Activated T-cell treated with anti-CD3 and anti-CD28 coated beads, Interleukin-2, amount 50 U/mL, for 4 hours (primary cell): ENCODE results near the gene ZRSR2. TPM values are rescaled to one million over a fixed set of nuclear protein-coding genes. Genes with fewer than 3 reads are reported as not detected.

Experiments used
- ATAC-seq, 2 donors: fragments of 200-7000 bp; cut with Tn5 transposase; one replicate each; pipeline ENCODE4 v1.10.0; 2021
- DNase-seq: peaks from one replicate; pipeline ENCODE4 v3.0.0-alpha.2; 2020
- H3K27me3 Mint-ChIP-seq: one replicate; pipeline ENCODE4 v1.8.0; 2021; ENCODE audit warnings: low read depth, mixed read lengths
- H3K36me3 Mint-ChIP-seq: one replicate; pipeline ENCODE4 v1.8.0; 2022; ENCODE audit warnings: mixed read lengths; ENCODE audit not compliant: insufficient read depth
- H3K4me1 Mint-ChIP-seq: one replicate; pipeline ENCODE4 v1.8.0; 2021; ENCODE audit warnings: low read depth, mixed read lengths
- H3K4me3 Mint-ChIP-seq: one replicate; pipeline ENCODE4 v1.8.0; 2021; ENCODE audit warnings: mild to moderate bottlenecking, moderate library complexity, mixed read lengths
- H3K9me3 Mint-ChIP-seq: one replicate; pipeline ENCODE4 v1.8.0; 2021; ENCODE audit warnings: mixed read lengths
- total RNA-seq, 3 donors: library from RNA; stranded (reverse); gene quantifications; one replicate each; pipeline ENCODE4 v1.2.1, GENCODE V29; 2021

ZRSR2 gene
- total RNA-seq, 3 donors from 2014 or later: 12.8 to 20.6 (median 14.8) TPM

DNA sequence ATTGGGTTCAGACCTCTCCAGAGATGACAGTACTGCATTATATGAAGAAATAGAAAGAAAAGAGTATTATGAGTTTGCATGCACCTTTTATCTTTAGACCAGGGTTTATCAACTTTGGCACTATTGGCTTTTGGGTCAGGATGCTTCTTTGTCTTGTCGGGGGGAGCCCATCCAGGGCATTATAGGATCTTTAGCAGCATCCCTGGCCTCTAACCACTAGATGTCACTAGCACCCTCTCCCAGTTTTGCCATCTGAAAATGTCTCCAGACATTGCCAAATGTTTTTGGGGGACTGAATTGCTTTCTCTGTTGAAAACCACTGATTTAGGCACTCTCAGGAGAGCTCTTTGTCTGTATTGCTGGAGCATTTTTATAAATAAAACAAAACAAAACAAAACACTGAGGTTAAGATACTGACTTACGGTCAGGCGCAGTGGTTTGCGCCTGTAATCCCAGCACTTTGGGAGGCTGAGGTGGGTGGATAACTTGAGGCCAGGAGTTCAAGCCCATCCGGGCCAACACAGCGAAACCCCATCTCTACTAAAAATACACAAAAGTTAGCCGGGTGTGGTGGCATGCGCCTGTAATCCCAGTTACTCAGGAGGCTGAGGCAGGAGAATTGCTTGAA lies 28.6 kb upstream of the ZRSR2 start:
- ATAC-seq (peak; percentile 55 to 73), DNase-seq (peak; percentile 27)
- H3K36me3 Mint-ChIP-seq: peaks cover 3% of the 10 kb centered on the region

DNA sequence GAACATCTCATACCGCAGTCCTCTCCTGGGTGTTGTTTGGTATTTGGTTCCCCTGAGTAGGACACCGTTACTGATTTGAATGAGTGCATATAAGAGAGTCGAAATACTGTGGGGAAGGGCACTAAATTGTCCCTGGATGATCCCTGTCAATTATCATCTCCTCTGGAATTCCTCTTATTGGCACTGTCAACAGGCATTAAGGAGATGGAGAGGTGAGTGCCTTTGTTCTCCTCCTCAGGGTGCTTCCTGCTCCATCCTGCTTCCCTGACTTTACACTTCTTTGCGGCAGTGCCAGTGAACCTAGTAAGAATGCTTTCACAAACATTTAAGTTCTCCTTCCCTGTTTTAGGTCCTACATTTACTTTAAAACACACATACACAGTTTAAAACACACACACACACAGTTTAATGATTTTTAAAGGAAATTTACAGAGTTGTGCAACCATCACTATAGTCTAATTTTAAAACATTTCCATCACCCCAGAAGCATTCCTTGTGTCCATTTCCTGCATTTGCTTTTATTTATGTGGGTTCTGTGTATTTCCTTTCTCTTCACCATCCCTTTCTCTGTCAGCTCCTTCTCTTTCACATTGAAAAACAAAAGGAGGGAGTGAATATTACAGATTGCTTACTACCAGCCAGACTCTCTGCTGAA lies 20.9 kb upstream of the ZRSR2 start:
- peaks cover 14% of the 10 kb centered on the region for H3K4me1 Mint-ChIP-seq
- ATAC-seq (no peak), DNase-seq (no peak)
- no peaks in the 10 kb centered on the region for H3K9me3 Mint-ChIP-seq
- H3K27me3 Mint-ChIP-seq: no peaks in the 10 kb centered on the region
- H3K36me3 Mint-ChIP-seq: peaks cover 12% of the 10 kb centered on the region
- H3K4me3 Mint-ChIP-seq: no peak overlapping the region

More for the DNA sequence above, 28.6 kb upstream of the ZRSR2 start:
- no peak overlapping the region for H3K4me3 Mint-ChIP-seq
- no peaks in the 10 kb centered on the region for H3K27me3 Mint-ChIP-seq
- peaks cover 39% of the 10 kb centered on the region for H3K4me1 Mint-ChIP-seq
- no peaks in the 10 kb centered on the region for H3K9me3 Mint-ChIP-seq

DNA sequence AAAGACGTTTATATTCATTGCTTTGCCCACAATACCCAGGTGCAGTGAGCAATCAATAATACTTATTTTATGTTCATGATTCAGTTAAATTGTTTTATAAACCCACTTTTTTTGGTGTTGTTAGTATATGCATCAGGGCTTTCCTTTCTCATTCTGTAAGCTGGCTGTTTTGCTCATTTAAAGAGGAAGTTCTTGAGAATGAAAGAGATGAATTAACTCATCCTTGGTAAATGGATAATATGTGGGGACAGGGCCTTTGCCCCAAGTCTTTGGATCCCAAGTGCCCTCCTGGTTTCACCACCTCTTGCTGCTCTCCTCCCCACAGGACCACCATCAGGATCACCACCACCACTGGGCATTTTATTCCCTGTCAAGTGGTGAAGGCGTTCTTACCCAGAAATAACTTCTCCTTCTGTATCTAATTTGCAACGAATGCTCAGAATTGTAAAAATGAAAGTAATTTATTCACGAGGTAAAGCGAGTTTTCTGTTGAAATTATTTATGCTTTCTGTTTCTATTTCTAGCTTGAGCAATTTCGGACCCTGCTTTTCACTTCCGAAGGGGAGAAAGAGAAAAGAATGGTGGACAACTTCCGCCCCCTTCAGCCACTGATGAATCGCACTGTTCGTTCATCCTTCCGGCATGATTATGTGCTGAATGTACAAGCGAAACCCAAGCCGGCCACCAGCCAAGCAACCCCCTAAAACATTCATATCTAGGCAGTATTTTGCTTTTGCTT lies 8.2 kb upstream of the ZRSR2 start:
- Mint-ChIP-seq H3K36me3 (peaks cover 12% of the 10 kb centered on the region), H3K4me1 (peaks cover 6% of the 10 kb centered on the region), H3K27me3 (no peaks in the 10 kb centered on the region), H3K4me3 (peak overlapping the region; percentile 81), H3K9me3 (no peaks in the 10 kb centered on the region)
- peak in 1 of 2 donors; percentile 70 for ATAC-seq
- DNase-seq: no peak

DNA sequence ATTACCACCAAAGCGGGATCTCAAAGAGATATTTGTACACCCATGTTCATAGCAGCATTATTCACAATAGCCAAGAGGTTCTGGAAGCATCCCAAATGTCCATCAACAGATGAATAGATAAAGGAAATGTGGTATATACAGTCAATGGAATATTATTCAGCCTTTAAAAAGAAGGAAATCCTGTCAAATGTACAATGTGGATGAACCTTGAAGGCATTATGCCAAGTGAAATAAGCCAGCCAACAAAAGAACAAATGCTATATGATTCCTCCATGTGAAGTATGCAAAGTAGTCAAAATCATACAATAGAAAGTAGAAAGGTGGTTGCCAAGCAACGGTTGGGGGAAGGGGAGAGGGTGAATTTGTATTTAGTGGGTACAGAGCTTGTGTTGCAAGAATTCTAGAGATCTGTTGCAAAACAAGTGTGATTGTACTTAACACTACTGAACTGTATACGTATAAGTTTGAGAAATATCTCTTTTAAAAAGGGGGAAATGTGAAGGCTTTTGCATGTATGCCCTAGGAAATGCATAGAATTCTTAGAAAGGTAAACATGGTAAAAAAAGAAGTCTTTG lies 5.0 kb upstream of the ZRSR2 start:
- peaks cover 5% of the 10 kb centered on the region for H3K4me1 Mint-ChIP-seq
- no peaks in the 10 kb centered on the region for H3K9me3 Mint-ChIP-seq
- ATAC-seq (no peak), DNase-seq (no peak)
- H3K27me3 Mint-ChIP-seq: no peaks in the 10 kb centered on the region
- H3K36me3 Mint-ChIP-seq: peaks cover 12% of the 10 kb centered on the region
- H3K4me3 Mint-ChIP-seq: no peak overlapping the region

DNA sequence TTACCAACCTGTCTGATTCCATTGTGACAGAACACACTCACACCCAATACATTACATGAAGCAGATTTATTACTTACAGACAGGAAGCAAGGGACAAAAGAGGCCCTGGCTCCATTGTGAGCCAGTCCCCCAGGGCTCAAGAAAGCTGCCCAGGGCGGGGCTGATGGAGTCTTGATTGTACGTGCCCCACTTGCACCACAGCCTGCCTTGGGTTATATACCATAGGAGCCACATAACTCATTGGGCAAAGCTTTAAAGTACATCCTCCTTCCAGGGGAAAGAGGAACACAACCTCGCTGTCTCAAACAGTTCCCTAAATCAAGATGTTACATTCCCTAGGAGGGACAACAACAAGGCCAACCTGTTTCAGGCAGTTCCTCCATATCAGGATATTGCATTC lies 3.4 kb upstream of the ZRSR2 start:
- Mint-ChIP-seq H3K4me1 (peaks cover 5% of the 10 kb centered on the region), H3K27me3 (no peaks in the 10 kb centered on the region), H3K9me3 (no peaks in the 10 kb centered on the region), H3K36me3 (peaks cover 12% of the 10 kb centered on the region), H3K4me3 (no peak overlapping the region)
- DNase-seq: no peak
- ATAC-seq: no peak

DNA sequence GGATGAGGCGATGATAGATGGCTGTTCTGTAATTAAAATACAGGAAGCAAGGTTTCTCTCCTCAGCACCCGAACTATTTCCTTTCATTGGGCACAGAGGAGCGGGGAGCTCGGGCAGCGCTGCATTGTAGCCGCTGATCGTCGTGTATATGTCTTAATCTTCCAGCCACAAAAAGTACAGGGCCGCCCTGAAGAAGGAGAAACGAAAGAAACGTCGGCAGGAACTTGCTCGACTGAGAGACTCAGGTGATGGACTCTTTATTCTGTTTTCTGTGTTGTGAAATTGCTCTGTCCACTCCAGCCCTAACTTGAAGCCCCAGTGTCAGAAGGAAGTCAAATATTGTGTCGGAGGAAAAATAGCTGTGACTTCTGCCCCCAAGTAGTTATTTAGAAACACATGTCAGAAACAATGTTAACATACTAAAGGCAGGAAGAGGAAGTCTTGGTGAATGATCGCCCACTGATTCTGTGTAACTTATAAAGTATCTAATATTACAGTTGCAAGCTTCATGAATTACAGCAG lies 546 bp downstream of the ZRSR2 start:
- no peak for DNase-seq
- H3K9me3 Mint-ChIP-seq: no peaks in the 10 kb centered on the region
- no peak for ATAC-seq
- H3K4me3 Mint-ChIP-seq: no peak overlapping the region
- H3K27me3 Mint-ChIP-seq: no peaks in the 10 kb centered on the region
- peaks cover under 1% of the 10 kb centered on the region for H3K36me3 Mint-ChIP-seq
- peaks cover 26% of the 10 kb centered on the region for H3K4me1 Mint-ChIP-seq

DNA sequence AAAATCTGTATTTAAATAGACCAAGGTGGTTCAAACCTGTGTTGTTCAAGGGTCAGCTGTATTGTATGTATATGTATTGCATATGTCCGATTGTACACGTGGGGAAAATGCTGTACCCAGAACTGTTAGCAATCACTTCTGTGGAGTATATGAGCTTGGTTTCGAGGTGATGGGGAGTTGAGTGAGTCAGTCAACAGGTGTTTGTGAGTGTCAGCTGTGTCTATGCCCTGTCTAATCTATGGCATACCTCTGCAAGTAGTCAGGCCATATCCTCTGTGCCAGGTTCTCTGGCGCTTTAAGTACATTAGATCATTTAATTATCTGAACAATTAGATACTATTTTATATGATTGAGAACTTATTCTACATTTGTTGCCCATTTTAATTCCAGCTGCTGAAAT lies 7.4 kb downstream of the ZRSR2 start:
- Mint-ChIP-seq H3K9me3 (no peaks in the 10 kb centered on the region), H3K36me3 (peaks cover 11% of the 10 kb centered on the region), H3K4me3 (no peak overlapping the region)

DNA sequence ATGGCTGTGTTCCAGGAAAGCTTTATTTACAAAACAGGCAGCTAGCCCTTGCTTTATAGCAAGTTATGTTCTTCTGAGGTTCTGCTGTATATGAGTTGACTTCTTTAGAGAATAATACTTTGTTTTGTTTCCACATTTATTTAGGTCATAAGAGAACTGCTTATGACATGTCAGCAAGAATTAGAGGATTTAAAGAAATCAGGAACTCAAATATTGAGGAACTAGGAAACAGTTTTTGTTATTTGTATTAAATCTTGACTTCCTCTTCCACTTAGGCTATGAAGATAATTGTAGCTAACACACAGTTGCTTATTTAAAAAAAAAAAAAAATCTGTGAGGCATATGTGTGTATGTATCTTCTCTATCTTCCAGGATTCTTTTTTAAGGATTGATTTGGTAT lies 14.3 kb downstream of the ZRSR2 start:
- DNase-seq: no peak
- H3K9me3 Mint-ChIP-seq: no peaks in the 10 kb centered on the region
- ATAC-seq: no peak
- H3K27me3 Mint-ChIP-seq: no peaks in the 10 kb centered on the region
- peaks cover 1% of the 10 kb centered on the region for H3K4me1 Mint-ChIP-seq
- H3K36me3 Mint-ChIP-seq: peaks cover 15% of the 10 kb centered on the region
- no peak overlapping the region for H3K4me3 Mint-ChIP-seq

More for the DNA sequence above, 7.4 kb downstream of the ZRSR2 start:
- H3K4me1 Mint-ChIP-seq: peaks cover 38% of the 10 kb centered on the region
- DNase-seq: no peak
- ATAC-seq: peak in 1 of 2 donors; percentile 43
- H3K27me3 Mint-ChIP-seq: no peaks in the 10 kb centered on the region

DNA sequence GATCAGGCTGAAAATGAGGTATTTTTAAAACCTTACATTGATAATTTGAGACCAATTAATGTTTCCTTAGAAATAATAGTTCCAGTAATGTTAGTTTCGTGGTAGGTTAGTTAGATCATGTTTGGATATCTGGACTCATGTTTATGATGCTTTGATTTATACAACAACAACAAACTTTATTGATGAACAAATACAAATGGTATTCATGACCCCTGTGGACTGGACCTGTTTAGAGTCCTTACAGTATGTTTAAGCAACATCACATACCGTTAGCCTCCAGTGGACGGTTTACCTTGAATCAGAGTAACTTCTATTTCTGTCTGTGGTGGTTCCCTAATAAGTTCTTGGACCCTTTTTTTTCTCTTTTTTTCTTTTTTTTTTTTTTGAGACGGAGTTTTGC lies 18.0 kb downstream of the ZRSR2 start:
- Mint-ChIP-seq H3K36me3 (peaks cover 23% of the 10 kb centered on the region), H3K4me1 (peaks cover 2% of the 10 kb centered on the region), H3K27me3 (no peaks in the 10 kb centered on the region), H3K9me3 (no peaks in the 10 kb centered on the region), H3K4me3 (no peak overlapping the region)
- no peak for ATAC-seq
- DNase-seq: no peak

DNA sequence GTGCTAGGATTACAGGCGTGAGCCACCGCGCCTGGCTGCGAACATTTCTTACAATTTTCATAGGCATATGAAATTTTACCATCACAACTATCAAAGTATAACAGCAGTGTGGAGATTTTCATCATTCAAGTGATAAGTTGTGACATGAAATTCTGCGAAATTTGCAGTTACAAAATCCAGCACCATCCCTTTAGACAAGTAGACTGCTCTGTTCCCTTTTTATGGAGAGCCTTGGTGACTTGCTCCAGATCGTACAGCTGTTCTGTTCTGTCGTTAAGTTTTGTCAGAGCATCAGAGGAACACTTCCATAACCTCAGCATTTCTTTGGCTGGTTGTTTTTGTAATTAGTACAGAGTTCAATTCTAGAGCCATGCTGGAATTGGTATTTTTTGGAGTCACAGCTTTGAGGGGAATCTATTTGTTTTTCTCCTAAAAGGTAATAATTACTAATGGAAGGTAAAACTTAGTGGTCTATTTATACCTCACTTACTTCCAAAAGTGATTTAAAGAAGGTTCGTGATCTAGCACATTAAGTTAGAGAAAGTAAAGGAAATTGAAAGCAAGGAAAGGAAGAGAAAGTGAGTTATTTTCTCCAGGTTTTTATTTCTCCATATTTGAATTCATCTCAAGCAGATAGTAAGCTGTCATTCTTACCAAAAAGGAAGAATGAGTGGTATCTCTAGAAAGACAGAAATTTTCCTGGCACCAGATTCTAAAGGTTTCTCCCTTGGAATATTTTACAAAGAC lies 22.1 kb downstream of the ZRSR2 start:
- Mint-ChIP-seq H3K36me3 (peaks cover 23% of the 10 kb centered on the region), H3K4me3 (no peak overlapping the region), H3K27me3 (no peaks in the 10 kb centered on the region), H3K4me1 (peaks cover 27% of the 10 kb centered on the region), H3K9me3 (no peaks in the 10 kb centered on the region)
- no peak for ATAC-seq
- no peak for DNase-seq

DNA sequence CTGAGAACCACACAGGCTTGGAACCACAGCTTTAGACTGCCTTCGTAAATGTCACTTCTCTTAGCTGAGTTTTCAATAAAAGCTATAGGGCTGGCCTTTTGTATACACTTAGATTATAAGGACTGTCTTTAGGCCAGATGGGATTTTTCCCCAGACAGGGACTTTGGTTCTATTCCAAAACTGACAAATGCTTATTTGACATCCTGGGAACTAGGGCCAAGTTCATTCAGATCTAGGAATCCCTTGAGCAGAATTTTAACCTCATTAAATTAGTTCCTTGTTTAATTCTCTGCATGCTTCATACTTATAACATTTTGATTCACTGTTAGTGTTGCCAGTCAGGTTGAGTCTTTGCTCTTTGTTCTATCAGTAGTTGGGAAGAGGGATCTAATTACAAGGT lies 23.1 kb downstream of the ZRSR2 start:
- Mint-ChIP-seq H3K4me3 (no peak overlapping the region), H3K9me3 (no peaks in the 10 kb centered on the region), H3K36me3 (peaks cover 27% of the 10 kb centered on the region)

DNA sequence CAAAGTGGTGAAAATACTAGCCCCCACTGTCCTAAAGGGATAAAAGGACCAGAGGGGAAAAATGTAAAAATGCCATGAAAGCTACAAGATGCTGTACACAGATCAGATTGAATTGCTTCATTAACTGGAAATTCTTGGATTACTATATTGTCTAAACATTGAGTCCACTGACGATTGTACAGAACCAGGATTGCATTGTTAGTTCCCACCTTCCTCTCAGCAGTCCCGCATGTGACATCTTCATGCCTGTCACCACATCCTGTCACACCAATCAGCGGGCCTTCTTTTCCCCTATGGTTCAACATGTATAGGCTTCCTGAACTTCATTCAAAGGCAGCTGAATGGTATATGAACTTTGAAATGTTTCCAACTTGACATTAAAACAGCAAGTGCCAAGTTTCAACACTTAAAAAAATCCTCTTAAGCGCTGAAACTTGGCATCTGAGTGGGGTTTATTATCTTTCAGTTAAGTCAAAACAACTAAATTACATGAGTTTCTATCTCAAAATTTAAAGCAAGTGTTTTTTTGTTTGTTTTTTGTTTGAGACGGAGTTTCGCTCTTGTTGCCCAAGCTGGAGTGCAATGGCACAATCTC lies 24.6 kb downstream of the ZRSR2 start:
- H3K36me3 Mint-ChIP-seq: peaks cover 21% of the 10 kb centered on the region
- DNase-seq: no peak
- H3K4me1 Mint-ChIP-seq: peaks cover 27% of the 10 kb centered on the region

More for the DNA sequence above, 23.1 kb downstream of the ZRSR2 start:
- ATAC-seq: no peak
- no peaks in the 10 kb centered on the region for H3K27me3 Mint-ChIP-seq
- peaks cover 27% of the 10 kb centered on the region for H3K4me1 Mint-ChIP-seq
- no peak for DNase-seq

DNA sequence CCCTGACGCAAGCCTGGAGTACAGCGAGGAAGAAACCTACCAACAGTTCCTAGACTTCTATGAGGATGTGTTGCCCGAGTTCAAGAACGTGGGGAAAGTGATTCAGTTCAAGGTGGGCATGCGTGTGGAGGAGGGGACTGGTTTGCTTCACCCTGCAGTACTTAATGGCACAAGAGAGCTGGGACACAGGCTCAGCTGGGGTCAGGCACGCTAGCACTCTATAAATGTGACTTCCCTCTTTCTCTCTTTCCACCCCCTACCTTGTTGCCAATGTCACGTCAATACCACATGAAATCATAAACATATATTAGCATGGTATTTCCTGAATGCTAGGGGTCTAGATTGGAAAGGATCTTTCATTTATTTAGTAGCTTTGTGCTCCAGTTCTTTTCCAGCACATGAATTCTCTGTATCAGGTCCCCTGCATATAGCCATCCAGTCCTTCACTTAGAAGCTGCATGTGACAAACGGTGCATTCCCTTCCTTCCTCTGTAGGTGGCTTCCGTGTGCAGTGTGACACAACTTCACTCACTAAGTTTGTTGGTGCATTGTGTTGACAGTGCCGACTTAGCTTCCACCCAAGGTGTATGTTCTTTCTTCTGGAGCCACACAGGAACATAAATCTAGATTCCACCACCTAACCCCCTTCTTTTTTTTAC lies 25.6 kb downstream of the ZRSR2 start:
- H3K9me3 Mint-ChIP-seq: no peaks in the 10 kb centered on the region
- peak; percentile 72 for ATAC-seq
- H3K4me3 Mint-ChIP-seq: no peak overlapping the region
- DNase-seq: no peak
- H3K27me3 Mint-ChIP-seq: no peaks in the 10 kb centered on the region
- H3K4me1 Mint-ChIP-seq: peaks cover 33% of the 10 kb centered on the region
- H3K36me3 Mint-ChIP-seq: peaks cover 24% of the 10 kb centered on the region

More for the DNA sequence above, 24.6 kb downstream of the ZRSR2 start:
- Mint-ChIP-seq H3K4me3 (no peak overlapping the region), H3K9me3 (no peaks in the 10 kb centered on the region), H3K27me3 (no peaks in the 10 kb centered on the region)
- ATAC-seq: no peak
